ENCODE results near the gene EIF4B. TPM values are rescaled to one million over a fixed set of nuclear protein-coding genes. Genes with fewer than 3 reads are reported as not detected.

The EIF4B gene
- total and polyA plus RNA-seq, 2 donors (not counting 1 experiment from before 2014, with no cell fraction given) = 252 to 674 TPM

DNA sequence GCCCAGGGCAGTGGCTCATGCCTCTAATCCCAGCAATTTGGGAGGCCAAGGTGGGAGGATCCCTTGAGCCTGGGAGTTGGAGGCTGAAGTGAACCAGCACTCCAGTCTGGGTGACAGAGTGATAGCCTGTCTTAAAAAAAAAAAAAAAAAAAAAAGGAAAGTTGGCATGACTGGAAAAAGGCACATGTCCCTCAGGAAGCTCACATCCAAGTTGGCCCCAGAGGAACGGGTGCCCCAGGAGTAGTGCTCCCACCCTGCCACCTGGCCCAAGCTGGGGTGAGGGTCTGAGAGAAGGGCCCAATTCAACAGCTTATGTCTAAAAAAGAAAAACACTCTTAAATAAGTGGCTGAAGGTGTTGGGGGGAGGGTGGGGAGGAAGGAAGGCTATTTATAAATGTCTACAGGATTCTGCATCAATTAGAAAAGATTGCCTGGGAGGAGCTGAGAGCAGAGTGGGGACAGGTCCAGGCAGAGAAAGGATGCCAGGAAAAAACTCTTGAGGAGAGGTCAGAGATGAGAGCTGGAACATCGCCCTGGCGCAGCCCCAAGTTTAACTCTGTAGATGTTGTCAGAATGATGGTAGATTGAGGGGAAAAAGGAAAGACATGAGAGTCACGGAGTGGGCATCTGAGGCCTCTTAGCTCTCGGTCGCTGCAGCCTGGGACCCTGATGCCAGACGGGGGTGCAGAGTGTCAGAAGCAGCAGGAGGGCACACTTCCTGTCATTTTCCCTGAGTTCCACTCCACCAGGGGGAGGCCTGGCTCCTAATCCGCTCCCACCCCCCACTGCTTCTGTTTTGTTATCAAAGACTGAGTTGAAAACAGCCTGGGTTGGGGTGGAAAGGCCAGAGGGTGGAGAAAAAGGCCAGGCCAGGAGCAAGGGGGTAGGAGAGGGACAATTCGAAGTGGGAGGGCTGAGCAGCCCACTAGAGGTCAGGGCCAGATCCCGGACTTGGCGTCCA lies 65.6 kb downstream of the EIF4B start:
- intact Hi-C loops (cut with micrococcal nuclease) = loop anchor here (10.0 kb wide), 1 partner anchor 253 kb away; the partner anchor contains the start of gene AAAS
- no peak for ATAC-seq (ENCODE audit: low read depth)
- H3K27me3 ChIP-seq (replicated peaks in 1 of 4; ENCODE audit: control extremely low read depth in 1 of 4, control insufficient read depth in 3 of 4, insufficient read depth in 4 of 4, low read length in 3 of 4) = no peaks in the 10 kb centered on the region
- Mint-ChIP-seq H3K27ac (no peak overlapping the region), H3K4me3 (no peak overlapping the region), H3K9me3 (ENCODE audit: insufficient read depth) (no peaks in the 10 kb centered on the region), H3K4me1 (peaks cover 26% of the 10 kb centered on the region), H3K27me3 (no peaks in the 10 kb centered on the region)
- WGBS (ENCODE audit: insufficient coverage) = 94% methylated on average over 8 of the region's 11 CpGs
- DNase-seq = no peak
- no peak overlapping the region for H3K9ac ChIP-seq (ENCODE audit: low read length)
- ChIA-PET POLR2A (interaction anchor here (0.7 kb wide), 1 partner anchor 28 kb away, joined by 8 read pairs; no protein-coding TSS in a partner anchor), CTCF (interaction anchor here (0.7 to 14.1 kb wide), 7 partner anchors 8 to 273 kb away, joined by 3 to 344 read pairs (median 3); partner anchors contain the start of genes IGFBP6, SOAT2 and SPRYD3)
- peaks cover 6 to 21% of the 10 kb centered on the region in 2 donors for H3K4me1 ChIP-seq (ENCODE audit: control insufficient read depth in 2 of 2, insufficient read depth in 2 of 2, low read length in 2 of 2)
- TF ChIP-seq, protein P1, sequence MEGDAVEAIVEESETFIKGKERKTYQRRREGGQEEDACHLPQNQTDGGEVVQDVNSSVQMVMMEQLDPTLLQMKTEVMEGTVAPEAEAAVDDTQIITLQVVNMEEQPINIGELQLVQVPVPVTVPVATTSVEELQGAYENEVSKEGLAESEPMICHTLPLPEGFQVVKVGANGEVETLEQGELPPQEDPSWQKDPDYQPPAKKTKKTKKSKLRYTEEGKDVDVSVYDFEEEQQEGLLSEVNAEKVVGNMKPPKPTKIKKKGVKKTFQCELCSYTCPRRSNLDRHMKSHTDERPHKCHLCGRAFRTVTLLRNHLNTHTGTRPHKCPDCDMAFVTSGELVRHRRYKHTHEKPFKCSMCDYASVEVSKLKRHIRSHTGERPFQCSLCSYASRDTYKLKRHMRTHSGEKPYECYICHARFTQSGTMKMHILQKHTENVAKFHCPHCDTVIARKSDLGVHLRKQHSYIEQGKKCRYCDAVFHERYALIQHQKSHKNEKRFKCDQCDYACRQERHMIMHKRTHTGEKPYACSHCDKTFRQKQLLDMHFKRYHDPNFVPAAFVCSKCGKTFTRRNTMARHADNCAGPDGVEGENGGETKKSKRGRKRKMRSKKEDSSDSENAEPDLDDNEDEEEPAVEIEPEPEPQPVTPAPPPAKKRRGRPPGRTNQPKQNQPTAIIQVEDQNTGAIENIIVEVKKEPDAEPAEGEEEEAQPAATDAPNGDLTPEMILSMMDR (IDR thresholded peaks at IDR 0.05) = no peak
- TF ChIP-seq EZH2 (IDR thresholded peaks at IDR 0.05; ENCODE audit: borderline replicate concordance, insufficient read depth, low read depth, low read length, poor library complexity, severe bottlenecking) = no peak
- no peak overlapping the region for H3K27ac ChIP-seq (ENCODE audit: low read length in 2 of 2)
- H3K79me2 ChIP-seq (ENCODE audit: control insufficient read depth, insufficient read depth, low read length) = peaks cover 8% of the 10 kb centered on the region
- peaks cover 0 to 78% of the 10 kb centered on the region in 2 experiments for H3K36me3 ChIP-seq (replicated peaks in 1 of 2; ENCODE audit: control extremely low read depth in 1 of 2, control insufficient read depth in 1 of 2, extremely low read depth in 1 of 2, insufficient read depth in 2 of 2, low read length in 1 of 2)
- H2AFZ ChIP-seq (ENCODE audit: insufficient read depth, low read depth, low read length, poor library complexity, severe bottlenecking) = no peak overlapping the region
- H3K4me3 ChIP-seq (ENCODE audit: control extremely low read depth in 1 of 5, extremely low read depth in 1 of 5, insufficient read depth in 1 of 5, low read depth in 2 of 5, low read length in 4 of 5) = no peak overlapping the region
- H3K9me3 ChIP-seq (ENCODE audit: control extremely low read depth in 1 of 3, control insufficient read depth in 2 of 3, insufficient read depth in 1 of 3, low read length in 2 of 3) = no peaks in the 10 kb centered on the region
- H3K4me2 ChIP-seq (replicated peaks; ENCODE audit: low read depth, low read length, poor library complexity, severe bottlenecking) = no peak overlapping the region
- H4K20me1 ChIP-seq (ENCODE audit: control insufficient read depth, insufficient read depth, low read length, poor library complexity, severe bottlenecking) = peaks cover 33% of the 10 kb centered on the region
